Endometrial microvascular endothelial cells (primary cell): ENCODE data around the gene SBK1. TPM values are rescaled to one million over a fixed set of nuclear protein-coding genes. Genes with fewer than 3 reads are reported as not detected.
"Not testable (repeated sequence)": the region's sequence is repeated elsewhere in the genome, so short reads cannot be mapped to it uniquely, and the experiment has no call there.

ENCODE experiments used
- in situ Hi-C: cut with HindIII; loops from 2 replicates; pipeline ENCODE4 v1.10.0; 2017; ENCODE audit warnings: low sequenced_read_pairs, low pct_unique_long_range_greater_than_20kb; ENCODE audit errors: inconsistent ontology term
- total RNA-seq: library from RNA; depleted of rRNA; stranded (reverse); fragments of >200 nt; gene quantifications from one replicate; pipeline ENCODE4 v1.2.3, GENCODE V29; 2015; ENCODE audit errors: inconsistent ontology term

Gene SBK1
- total RNA-seq, 1 donor from 2014 or later = not detected

- in situ Hi-C loops = no loop called here
These were observed 29.5 kb downstream of the SBK1 start for GRCh38 chr16:28321700-28322411.

GRCh38 chr16:28324235-28324886 lies 32.0 kb downstream of the SBK1 start:
- in situ Hi-C loops = no loop called here

- in situ Hi-C loops = no loop called here
These were observed 32.6 kb downstream of the SBK1 start for GRCh38 chr16:28324887-28325279.

- in situ Hi-C loops = no loop called here
These were observed 34.7 kb downstream of the SBK1 start for GRCh38 chr16:28326881-28327610.

GRCh38 chr16:28330232-28330631 lies 37.9 kb downstream of the SBK1 start:
- in situ Hi-C loops = not testable (repeated sequence)

GRCh38 chr16:28330981-28331380 lies 38.7 kb downstream of the SBK1 start:
- in situ Hi-C loops = not testable (repeated sequence)

- in situ Hi-C loops = not testable (repeated sequence)
These were observed 40.3 kb downstream of the SBK1 start for GRCh38 chr16:28332632-28333031.

GRCh38 chr16:28335678-28336077 lies 43.4 kb downstream of the SBK1 start:
- in situ Hi-C loops = not testable (repeated sequence)

GRCh38 chr16:28336940-28337710 lies 44.8 kb downstream of the SBK1 start:
- in situ Hi-C loops = not testable (repeated sequence)

GRCh38 chr16:28338230-28338629 lies 45.9 kb downstream of the SBK1 start:
- in situ Hi-C loops = not testable (repeated sequence)

GRCh38 chr16:28362600-28362999 lies 70.3 kb downstream of the SBK1 start:
- in situ Hi-C loops = not testable (repeated sequence)

GRCh38 chr16:28363408-28363807 lies 71.1 kb downstream of the SBK1 start, which contains the start of gene NPIPB6:
TSS of gene NPIPB6 (minus strand) at chr16:28363508. CDS start at chr16:28362822, 686 bp downstream.
- in situ Hi-C loops = not testable (repeated sequence)

- in situ Hi-C loops = not testable (repeated sequence)
These were observed 72.2 kb downstream of the SBK1 start for GRCh38 chr16:28364268-28365173.

- in situ Hi-C loops = not testable (repeated sequence)
These were observed 75.6 kb downstream of the SBK1 start for GRCh38 chr16:28367926-28368325.
